ENCODE data around the gene PAPOLG.

The PAPOLG gene

GRCh38 chr2:60818272-60818671, 62.2 kb downstream of the PAPOLG start:
- H3K4me3 ChIP-seq (ENCODE audit: low read length) = no peak overlapping the region
- TF ChIP-seq, protein P1, sequence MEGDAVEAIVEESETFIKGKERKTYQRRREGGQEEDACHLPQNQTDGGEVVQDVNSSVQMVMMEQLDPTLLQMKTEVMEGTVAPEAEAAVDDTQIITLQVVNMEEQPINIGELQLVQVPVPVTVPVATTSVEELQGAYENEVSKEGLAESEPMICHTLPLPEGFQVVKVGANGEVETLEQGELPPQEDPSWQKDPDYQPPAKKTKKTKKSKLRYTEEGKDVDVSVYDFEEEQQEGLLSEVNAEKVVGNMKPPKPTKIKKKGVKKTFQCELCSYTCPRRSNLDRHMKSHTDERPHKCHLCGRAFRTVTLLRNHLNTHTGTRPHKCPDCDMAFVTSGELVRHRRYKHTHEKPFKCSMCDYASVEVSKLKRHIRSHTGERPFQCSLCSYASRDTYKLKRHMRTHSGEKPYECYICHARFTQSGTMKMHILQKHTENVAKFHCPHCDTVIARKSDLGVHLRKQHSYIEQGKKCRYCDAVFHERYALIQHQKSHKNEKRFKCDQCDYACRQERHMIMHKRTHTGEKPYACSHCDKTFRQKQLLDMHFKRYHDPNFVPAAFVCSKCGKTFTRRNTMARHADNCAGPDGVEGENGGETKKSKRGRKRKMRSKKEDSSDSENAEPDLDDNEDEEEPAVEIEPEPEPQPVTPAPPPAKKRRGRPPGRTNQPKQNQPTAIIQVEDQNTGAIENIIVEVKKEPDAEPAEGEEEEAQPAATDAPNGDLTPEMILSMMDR (conservative IDR thresholded peaks at IDR 0.05; ENCODE audit: low read depth, low read length) = peak; percentile 37
- DNase-seq (ENCODE audit: low read depth) = no peak

DNA sequence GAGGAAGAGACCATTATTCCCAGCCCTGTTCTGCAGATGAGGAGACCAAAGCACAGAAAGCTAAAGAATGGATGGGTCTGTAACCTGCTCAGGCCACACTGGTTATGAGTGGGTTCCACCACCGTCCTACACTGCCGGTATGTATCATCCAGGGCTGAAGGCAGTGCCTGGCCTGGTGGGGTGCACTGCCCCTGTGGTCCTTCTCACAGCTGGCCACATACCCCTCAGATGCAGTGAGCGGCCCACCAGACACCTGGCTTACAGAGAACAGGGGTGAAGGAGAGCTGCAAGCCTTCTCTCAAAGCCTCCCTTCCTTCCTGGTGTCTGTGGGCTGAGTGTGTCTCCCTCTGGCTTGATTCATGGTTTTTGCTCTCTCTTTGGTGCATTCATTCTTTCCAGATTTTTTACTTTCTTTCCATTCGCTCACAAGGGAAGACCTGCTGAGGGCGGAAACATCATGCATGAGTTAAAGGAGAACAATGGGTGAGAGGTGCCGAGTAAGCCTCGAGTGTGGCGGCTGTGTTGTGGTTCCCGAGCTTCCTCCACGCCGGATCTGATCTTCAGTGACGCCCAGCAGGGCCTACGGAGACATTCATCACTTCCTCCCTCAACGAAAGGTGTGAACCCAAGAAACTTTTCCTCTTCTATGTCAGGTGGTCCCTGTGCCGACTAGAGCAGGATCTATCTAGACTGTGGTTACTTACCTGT, 63.2 kb downstream of the PAPOLG start:
- TF ChIP-seq, protein P1 (conservative IDR thresholded peaks at IDR 0.05; ENCODE audit: low read depth, low read length) = no peak
- DNase-seq (ENCODE audit: low read depth) = no peak
- no peak overlapping the region for H3K4me3 ChIP-seq (ENCODE audit: low read length)

- TF ChIP-seq, protein P1 (conservative IDR thresholded peaks at IDR 0.05; ENCODE audit: low read depth, low read length) = no peak
- H3K4me3 ChIP-seq (ENCODE audit: low read length) = no peak overlapping the region
- DNase-seq (ENCODE audit: low read depth) = no peak
Observed at GRCh38 chr2:60819936-60820335, 63.9 kb downstream of the PAPOLG start.

GRCh38 chr2:60820416-60821132, 64.5 kb downstream of the PAPOLG start:
- no peak overlapping the region for H3K4me3 ChIP-seq (ENCODE audit: low read length)
- TF ChIP-seq, protein P1 (conservative IDR thresholded peaks at IDR 0.05; ENCODE audit: low read depth, low read length) = no peak
- DNase-seq (ENCODE audit: low read depth) = no peak

- H3K4me3 ChIP-seq (ENCODE audit: low read length) = no peak overlapping the region
- no peak for DNase-seq (ENCODE audit: low read depth)
- TF ChIP-seq, protein P1 (conservative IDR thresholded peaks at IDR 0.05; ENCODE audit: low read depth, low read length) = no peak
Observed at GRCh38 chr2:60821133-60821469, 65.0 kb downstream of the PAPOLG start.

DNA sequence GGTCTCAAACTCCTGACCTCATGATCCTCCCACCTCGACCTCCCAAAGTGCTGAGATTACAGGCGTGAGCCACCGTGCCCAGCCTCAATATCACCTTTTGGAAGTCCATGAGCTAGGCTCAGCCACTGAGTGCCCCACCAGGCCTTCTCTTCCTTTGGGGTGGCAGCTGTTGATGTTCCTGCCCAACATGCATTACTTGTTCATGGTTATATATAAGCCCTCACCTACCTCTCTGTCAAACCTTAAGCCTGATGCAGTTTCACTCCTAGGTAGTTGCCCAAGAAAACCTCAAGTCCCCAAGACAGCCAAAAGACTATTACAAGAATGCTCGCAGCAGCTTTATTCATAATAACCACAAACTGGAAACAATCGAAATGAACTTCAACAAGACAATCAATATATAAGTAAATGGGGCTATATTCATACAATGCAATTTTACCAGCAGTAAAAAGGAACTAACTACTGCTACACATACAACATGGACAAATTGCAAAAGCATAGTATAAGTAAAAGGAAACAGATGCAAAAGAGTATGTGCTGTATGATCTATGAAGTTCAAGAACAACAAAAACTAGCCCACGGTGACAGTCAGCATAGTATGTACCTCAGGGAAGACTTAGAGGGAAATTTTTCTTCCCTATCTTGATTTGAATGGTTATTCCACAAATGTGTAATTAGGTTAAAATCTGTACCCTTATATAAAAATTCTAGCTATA, 65.7 kb downstream of the PAPOLG start:
- TF ChIP-seq, protein P1 (conservative IDR thresholded peaks at IDR 0.05; ENCODE audit: low read depth, low read length) = no peak
- H3K4me3 ChIP-seq (ENCODE audit: low read length) = no peak overlapping the region
- no peak for DNase-seq (ENCODE audit: low read depth)

Data from retinal pigment epithelial cell (primary cell).